Transverse colon (tissue), 4 donors: ENCODE results near the gene PRM2.

Experiments
- CTCF ChIP-seq, 5 experiments: fragments of 200-600 bp in 3 of 5; fragments of 450-650 bp in 2 of 5; sonication (generic) in 3 of 5; IDR thresholded peaks; 1 replicate in 2 of 5; 2 replicates in 3 of 5; pipeline ENCODE4 v1.5.1; 2016 to 2017; ENCODE audit warnings: antibody characterized with exemption in 5 of 5, inconsistent platforms in 3 of 5, mild to moderate bottlenecking in 2 of 5, moderate library complexity in 1 of 5
- POLR2A ChIP-seq: fragments of 450-650 bp; IDR thresholded peaks from one replicate; pipeline ENCODE4 v1.6.1; 2016; ENCODE audit warnings: antibody characterized with exemption, mild to moderate bottlenecking, moderate library complexity
- POLR2AphosphoS5 ChIP-seq, 3 donors: sonication (generic); formaldehyde crosslinking; IDR thresholded peaks; one replicate each; pipeline ENCODE4 v1.6.1; 2016; ENCODE audit warnings: antibody characterized with exemption in 3 of 3

GRCh38 chr16:11262915-11263314, 13.4 kb downstream of the PRM2 start:
- peak in 4 of 5 experiments; percentile 9 to 47 (median 24) for TF ChIP-seq CTCF (IDR thresholded peaks at IDR 0.05)
- no peak for TF ChIP-seq POLR2AphosphoS5 (IDR thresholded peaks at IDR 0.05)
- TF ChIP-seq POLR2A: no peak
